GM18868 (cell line): ENCODE measurements around the gene SNRPD1.
"Not testable (repeated sequence)": the region's sequence is repeated elsewhere in the genome, so short reads cannot be mapped to it uniquely, and the experiment has no call there.

Experiments used
- ATAC-seq: cut with Tn5 transposase; IDR thresholded peaks from one replicate; pipeline ENCODE4 v1.9.1; 2021; ENCODE audit warnings: mild to moderate bottlenecking, moderate library complexity; ENCODE audit not compliant: unreplicated experiment

The SNRPD1 gene

DNA sequence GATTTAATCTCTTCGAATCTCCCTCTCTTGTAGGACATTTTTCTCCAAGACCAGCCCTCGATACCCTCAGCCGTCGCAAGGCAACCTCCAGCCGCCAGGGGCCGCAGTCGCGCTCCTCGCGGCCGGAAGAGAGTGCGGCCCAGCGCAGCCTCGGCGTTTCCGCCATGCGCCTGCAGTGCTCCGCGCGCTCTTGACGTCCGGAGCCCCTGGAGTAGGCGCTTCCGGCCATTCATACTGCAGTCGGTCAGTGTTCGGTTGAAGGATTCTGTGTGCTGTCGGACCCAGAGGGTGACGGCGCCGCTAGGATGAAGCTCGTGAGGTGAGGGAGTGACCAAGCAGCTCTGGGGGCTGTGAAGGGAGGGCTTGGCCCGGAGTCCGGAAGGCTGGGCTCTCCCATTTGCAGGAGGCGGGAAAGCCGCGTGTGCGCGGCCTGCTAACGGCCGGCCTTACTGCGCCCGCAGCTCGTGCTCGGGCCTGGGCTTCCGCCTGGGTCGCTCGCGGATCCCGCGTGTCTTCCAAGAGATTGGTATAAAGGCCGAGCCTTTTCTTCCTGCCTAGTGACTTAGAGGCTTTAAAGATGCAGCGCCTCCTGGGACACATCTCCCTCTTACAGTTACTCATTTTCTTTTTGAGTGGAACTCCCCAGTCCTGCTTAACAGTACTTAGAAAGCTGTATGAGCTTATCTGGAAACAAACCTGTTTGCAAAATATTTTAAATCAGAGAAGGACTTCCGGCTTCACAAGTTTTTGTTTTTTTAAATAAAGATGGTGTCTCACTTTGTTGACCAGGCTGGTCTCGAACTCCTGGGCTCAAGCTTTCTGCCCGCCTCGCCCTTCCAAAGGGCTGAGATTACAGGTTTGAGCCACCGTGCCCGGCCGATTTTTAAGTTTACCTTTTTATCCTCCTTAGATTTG is at the start of gene SNRPD1:
Gene SNRPD1 (plus strand): TSS at position 190 of the 915 bp plus-strand sequence. CDS start 116 bp downstream, at position 306.
- ATAC-seq = peak; percentile 99

DNA sequence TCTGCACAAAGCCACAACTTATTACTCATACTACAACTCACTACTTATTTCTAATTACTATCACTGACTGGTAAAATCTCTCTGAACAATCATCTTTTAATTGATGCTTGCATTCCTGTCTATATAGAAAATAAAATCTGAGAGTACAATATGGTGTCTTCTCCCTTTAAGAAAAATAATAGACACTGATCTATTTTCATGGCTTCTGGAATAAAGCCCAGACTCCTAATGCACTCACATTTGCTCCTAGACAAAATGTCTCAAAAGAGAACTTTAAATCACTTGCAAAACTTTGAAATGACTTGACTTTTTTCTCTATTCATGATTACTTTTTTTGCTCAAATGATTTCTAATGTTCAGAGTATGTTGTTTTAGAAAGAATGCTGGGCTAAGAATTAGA is 40.3 kb upstream of the SNRPD1 start:
- ATAC-seq = no peak

DNA sequence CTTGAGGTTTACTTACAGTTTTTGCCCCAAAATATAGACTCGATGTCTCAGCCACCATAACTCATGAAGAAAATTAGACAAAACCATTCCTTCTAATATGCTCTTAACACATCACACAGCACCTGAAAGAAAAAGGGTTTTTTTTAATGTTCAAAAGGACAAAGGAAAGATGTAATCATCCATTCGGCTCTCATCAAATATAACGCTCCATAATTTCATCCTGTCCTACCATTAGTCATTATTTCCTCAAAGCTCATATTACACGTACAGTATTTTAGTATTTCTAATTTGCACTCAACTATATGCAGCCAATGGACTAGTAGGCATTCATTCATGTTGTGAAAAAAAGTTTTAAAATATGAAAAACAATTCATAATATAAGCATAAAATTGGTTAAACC is 36.5 kb upstream of the SNRPD1 start:
- no peak for ATAC-seq

DNA sequence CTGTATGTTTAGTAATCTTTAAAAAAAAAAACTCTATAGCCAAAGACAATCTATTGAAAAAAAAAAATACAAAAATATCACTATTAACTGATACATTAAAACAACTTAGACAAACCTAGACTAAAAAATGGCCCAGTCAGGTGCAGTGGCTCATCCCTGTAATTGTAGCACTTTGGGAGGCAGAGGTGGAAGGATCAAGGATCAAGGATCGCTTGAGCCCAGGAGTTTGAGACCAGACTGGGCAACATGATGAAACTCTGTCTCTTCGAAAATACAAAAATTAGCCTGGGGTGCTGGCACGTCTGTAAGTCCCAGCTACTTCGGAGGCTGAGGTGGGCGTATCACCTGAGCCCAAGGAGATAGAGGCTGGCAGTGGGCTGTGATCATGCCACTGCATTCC is 27.7 kb upstream of the SNRPD1 start:
- no peak for ATAC-seq

DNA sequence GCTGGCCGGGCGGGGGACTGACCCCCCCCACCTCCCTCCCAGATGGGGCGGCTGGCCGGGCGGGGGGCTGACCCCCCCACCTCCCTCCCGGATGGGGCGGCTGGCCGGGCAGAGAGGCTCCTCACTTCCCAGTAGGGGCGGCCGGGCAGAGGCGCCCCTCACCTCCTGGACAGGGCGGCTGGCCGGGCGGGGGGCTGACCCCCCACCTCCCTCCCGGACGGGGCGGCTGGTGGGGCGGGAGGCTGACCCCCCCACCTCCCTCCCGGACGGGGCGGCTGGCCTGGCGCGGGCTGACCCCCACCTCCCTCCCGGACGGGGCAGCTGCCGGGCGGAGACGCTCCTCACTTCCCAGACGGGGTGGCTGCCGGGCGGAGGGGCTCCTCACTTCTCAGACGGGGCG is 19.8 kb upstream of the SNRPD1 start:
- ATAC-seq = not testable (repeated sequence)

DNA sequence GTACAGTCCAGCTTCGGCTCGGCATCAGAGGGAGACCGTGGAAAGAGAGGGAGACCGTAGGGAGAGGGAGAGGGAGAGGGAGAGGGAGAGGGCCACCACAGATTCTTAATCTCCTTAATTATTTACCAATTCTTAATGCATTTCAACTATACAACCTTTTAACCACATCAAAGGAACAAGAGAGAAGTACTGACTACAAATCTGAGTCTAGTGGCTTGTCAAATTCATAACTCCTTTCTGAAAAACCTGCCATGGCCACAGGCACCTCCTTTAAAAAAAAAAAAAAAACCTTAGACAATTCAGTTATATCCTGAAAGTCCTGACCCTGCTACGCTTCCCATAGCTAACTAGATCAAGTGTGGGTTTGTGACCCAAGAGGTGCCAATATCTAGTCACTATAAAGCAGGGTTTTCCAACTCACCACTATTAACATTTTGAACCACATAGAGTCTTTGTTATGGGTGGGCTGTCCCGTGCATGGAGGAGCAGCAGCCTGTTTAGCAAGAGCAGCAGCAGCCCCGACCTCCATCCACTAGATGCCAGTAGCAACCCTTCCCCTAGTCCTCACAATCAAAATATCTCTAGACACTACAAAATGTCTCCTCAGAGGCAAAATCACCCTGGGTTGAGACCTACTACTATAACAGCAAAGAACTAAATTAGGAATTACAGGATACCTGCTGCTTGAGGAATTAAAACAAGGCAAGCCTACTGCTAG is 18.4 kb upstream of the SNRPD1 start:
- no peak for ATAC-seq

DNA sequence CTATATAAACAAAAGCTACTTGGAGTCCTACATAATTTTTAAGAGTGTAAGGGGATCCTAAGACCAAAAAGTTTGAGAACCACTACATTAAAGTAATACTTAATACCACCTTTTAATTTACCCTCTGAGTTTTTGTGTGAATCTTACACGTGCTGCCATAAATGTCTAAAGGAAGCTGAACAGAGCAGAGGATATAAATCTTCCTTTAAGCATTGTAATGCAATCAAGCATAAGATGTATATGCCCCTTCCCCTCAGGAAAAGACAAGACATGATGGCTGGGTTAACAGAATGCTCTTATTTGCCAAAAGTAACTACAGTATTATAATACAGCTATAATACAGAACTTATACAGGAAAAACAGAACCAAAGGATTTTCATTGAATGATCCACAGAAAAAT is 14.5 kb upstream of the SNRPD1 start:
- no peak for ATAC-seq

DNA sequence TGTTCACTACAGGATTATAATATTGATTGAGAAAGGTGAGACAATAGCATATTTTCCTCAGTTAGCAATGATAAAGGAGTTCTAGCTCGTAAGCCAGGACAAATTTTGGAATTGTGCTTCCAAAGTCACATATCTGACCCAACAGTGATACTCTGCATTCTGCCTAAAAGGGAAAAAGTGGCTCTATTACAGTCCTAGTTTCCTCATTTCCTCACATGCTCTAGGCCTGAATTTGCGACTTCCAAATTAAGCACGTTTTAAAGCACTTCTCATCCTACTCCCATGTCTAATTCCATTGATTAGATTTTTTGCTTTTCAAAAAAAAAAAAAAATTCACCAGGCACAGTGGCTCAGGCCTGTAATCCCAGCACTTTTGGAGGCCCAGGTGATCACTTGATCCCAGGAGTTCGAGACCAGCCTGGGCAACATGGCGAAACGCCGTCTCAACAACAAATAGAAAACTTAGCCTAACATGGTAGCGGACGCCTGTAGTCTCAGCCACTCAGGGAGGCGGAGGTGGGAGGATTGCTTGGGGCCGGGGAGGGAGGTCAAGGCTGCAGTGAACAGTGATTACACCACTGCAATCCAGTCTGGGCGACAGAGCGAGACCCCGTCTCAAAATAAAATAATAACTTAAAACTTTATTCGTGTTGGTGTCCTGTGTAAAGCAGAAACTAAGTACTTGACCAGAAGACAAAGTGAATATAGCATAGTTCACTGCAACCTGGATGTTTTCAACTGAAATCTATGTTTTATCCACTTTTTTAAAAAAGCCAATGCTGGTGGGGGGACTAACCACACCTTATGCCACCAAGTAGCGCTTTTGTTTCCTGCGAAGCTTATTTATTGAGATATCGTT is 13.2 kb upstream of the SNRPD1 start:
- no peak for ATAC-seq

DNA sequence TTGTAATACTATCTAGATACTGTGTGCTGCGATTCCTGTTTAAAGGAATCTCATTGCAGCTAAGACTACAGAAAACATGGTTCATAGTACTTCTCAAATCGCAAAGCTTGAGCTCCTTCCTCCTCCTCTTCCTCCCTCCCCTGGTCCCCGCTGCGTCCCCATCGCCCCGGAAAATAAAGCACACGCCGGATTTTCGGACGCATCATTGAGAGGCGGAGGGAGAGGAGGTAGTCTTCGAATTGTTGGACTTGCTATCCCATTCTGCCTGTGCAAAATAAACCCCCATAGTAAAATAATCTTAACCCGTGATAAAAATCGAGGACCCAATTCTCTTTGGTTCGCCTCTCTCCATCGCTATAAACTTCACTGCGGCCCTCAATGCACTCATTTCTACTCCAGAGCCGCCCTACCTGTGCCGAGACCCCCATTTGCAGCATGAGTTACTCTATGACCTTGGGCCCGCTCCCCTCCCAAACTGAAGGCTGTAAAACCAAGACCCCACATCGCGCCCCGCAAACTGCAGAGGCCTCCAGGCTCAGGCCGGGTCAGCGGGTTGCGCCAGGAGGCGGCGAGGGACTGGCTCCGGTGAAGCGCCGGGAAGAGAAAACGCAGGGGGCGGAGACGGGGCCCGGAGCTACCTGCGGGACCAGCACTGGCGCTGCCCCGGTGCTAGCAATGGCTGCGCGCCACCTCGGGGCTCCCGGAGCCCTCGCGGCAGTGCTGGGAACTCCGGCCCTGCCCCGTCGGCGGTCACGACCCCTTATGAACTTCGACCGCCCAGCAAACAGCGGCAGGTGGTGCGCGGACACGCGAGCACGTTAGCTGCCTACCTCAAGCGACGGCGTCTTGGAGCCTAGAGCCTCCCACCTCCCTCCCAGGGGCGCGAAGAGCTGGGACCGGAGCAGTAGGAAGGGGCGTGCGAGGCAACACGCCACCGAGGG is 12.3 kb upstream of the SNRPD1 start:
- peak; percentile 39 for ATAC-seq

DNA sequence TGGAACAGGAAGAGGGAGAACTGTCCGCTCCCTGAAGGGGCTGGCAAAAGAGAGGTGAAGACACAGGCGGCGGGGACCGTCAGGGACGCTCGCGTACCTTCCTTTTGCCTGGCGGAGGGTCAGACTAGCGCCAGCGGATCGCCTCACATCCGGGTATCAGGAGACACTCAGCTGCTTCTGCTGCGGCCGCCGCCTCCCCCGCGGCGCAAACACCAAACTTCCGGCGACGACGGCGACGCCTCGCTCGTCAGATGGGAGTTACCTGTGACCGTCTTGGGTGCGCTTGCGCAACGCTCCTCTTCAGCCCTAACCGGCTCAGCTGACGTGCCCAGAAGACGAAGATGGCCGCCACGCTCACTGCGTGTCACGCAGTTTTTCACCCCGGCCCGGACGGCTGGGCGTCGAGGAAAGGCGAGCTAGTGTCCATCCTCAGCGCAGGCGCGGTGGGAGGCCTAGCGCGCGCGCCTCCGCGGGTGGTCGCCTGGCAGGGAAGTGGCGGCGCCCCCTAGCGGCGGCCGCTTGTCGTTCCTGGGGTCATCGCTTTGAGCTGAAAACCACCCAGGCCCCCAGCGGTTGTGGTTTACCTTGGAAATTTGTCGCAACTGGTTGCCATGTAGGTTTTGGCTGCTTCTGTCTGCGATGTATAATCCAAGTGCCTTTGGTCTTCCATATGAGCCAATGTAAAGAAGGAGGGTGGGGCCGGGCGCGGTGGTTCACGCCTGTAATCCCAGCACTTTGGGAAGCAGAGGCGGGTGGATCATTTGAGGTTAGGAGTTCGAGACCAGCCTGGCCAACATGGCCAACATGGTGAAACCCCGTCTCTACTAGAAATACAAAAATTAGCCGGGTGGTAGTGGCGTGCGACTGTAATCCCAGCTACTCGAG is 11.3 kb upstream of the SNRPD1 start, which contains the start of gene ESCO1:
Gene ESCO1 (minus strand): TSS at position 179 of the 885 bp plus-strand sequence. CDS start 25,861 bp downstream, outside the sequence.
- ATAC-seq = peak; percentile 85

DNA sequence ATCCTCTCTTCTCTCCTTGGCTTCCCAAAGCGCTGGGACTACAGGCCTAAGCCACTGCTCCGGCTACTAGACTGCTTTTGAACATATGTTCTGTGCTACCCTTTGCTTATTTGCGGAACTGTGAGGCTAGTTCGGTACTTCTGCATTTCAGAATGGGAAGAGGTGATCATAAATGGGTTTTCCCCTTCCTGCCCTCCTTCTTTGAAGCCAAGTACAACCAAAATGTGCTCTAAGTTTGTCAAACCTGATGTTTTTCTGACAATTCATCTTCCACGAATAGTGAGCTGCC is 9.9 kb upstream of the SNRPD1 start:
- ATAC-seq = peak; percentile 18

DNA sequence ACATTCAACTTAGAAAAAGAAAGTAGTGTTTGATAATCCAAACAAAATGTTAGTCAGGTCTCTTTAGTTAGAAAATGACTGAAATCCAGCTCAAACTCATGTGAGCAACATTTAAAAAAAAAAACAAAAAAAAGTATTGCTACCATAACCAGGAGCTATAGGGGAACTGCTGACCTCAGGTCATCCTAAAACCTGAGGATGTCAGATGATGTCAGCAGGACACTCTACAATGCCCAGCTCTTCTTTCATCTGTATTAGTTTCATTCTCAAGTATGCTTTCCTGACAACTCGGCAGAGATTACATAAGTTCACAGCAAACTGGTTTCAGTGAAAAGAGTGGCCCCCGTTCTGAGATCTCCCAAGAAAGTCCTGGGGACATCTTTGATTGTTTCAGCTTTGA is 7.4 kb upstream of the SNRPD1 start:
- ATAC-seq = no peak

DNA sequence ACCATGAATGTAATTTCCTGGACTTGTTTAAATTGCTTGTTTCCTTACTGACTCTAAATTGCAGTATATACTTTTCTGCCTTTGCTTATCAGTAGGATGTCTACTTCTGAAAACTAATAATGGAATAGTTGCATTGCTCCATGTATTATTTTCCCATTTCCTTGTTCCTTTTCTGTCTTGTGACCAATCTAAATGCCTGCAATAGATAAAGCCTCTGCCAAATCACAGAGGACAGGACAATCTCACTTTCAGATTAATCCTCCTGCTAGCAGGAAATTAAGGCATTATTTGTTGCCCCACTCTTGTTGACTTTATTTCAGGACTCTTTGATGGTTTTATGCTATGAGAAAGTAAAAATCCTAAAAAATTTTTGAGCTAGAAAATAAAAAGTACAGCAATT is 6.9 kb upstream of the SNRPD1 start:
- ATAC-seq = no peak

DNA sequence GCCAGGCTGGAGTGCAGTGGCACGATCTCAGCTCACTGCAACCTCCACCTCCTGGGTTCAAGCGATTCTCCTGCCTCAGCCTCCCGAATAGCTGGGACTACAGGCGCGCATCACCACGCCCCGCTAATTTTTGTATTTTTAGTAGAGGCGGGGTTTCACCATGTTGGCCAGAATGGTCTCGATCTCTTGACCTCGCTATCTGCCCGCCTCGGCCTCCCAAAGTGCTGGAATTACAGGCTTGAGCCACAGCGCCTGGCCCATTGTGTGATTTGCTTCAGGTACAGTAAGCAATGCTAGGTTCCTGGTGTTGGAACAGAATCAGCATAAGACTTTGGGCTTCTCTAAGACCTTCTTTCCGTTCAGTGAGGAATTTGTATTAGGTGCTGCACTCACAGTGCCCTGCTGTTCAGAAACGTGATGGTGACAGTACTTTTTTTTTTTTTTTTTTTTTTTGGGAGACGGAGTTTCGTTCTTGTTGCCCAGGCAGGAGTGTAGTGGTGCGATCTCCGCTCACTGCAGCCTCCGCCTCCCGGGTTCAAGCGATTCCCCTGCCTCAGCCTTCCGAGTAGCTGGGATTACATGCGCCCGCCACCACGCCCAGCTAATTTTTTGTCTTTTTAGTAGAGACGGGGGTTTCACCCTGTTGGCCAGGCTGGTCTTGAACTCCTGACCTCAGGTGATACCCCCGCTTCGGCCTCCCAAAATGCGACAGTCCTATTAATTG is 551 bp upstream of the SNRPD1 start:
- not testable (repeated sequence) for ATAC-seq

DNA sequence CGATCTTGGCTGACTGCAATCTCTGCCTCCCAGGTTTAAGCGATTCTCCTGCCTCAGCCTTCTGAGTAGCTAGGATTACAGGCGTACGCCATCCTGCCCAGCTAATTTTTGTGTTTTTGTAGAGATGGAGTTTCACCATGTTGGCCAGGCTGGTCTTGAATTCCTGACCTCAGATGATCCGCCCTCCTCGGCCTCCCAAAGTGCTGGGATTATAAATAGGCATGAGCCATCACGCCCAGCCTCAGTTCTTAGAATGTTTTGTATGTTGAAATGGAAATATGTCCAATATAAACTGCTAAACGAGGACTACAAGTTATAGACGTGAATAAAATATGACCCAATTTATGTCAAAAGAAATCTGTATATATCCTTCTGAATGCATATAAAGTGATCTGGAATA is 9.5 kb downstream of the SNRPD1 start:
- not testable (repeated sequence) for ATAC-seq

DNA sequence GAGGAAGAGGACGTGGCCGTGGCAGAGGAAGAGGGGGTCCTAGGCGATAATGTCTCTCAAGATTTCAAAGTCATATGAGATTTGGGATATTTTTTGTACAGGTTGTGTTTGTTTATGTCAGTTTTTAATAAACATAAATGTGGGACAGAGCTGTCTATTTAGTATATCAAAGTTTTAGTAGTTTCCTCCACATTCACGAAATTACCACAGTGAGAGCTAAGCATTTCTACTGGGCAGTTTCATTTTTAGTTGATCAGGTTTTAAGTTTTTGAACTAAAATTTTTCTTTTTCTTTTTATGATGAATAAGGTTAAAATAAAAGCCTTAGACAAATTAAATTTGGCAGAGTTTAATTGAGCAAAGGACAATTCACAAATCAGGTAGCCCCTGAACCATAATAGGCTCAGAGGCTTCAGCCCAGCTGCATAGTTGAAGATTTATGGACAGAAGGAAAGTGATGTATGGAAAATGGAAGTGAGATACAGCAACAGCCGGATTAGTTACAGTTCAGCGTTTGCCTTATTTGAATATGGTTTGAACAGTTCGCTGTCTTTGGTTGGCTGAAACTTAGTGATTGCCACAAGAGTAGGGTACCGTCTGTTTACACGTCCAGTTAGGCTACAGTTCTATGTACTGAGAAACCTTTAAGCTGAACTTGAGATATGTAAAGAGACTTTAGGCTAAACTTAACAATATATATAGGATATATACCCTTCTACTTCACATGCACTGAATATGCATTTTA is 17.1 kb downstream of the SNRPD1 start:
- ATAC-seq = peak; percentile 58

DNA sequence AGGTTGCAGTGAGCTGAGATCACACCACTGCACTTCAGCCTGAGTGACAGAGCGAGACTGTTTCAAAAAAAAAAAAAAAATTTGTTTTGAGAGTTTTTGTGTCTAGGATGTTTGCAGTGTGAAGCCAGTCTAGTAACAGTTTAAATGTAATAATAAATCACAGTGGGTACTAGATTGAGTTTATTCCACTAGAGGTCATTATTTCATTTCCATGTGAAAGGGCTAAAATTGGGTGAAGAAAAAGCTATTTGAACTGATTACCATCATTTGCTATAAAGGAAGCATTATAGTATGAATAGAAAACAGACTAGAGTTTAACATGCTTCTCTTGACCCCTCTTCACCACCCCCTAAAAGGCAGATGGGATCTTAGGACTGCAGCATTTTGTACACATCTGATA is 20.3 kb downstream of the SNRPD1 start:
- ATAC-seq = no peak
